ENCODE measurements around the gene TRIM14. TPM values are rescaled to one million over a fixed set of nuclear protein-coding genes. Genes with fewer than 3 reads are reported as not detected.

The TRIM14 gene
- total RNA-seq, 1 donor from 2014 or later = 1.8 TPM

DNA sequence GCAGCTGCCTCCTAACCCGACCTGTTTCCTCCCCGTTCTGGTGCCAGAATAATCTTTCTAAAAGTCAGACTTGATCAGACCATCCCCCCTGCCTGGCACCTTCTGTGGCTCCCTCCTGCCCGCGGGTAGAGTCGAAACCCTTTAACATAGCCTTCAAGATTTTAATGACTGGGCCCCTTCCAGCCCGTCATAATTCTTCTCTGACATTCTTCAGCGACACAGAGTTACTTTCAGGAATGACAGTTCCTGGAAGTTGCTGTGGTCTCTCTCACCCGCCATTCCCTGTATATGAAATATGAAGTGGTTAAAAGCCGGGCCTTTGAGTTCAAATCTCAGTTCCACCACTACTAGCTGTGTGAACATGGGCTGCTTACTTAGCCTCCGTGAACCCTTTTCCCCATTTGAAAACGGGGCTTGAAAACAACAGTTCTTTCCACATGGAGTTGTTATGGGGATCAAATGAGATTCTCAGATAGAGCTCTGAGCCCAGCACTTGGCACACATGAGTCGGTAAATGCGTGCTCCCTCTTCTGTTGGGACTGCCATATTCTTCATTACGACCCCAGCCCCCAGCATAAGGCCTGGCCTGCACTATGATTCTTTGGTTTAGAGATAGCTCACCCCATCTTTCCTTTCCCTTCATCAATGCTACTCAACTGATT lies 61.8 kb downstream of the TRIM14 start:
- TF ChIP-seq, protein P1, sequence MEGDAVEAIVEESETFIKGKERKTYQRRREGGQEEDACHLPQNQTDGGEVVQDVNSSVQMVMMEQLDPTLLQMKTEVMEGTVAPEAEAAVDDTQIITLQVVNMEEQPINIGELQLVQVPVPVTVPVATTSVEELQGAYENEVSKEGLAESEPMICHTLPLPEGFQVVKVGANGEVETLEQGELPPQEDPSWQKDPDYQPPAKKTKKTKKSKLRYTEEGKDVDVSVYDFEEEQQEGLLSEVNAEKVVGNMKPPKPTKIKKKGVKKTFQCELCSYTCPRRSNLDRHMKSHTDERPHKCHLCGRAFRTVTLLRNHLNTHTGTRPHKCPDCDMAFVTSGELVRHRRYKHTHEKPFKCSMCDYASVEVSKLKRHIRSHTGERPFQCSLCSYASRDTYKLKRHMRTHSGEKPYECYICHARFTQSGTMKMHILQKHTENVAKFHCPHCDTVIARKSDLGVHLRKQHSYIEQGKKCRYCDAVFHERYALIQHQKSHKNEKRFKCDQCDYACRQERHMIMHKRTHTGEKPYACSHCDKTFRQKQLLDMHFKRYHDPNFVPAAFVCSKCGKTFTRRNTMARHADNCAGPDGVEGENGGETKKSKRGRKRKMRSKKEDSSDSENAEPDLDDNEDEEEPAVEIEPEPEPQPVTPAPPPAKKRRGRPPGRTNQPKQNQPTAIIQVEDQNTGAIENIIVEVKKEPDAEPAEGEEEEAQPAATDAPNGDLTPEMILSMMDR (IDR thresholded peaks at IDR 0.05; ENCODE audit: insufficient read depth, low read length, severe bottlenecking) = no peak
- H3K4me3 ChIP-seq (ENCODE audit: low read depth, low read length) = peak overlapping the region; percentile 89
- H3K36me3 ChIP-seq (ENCODE audit: control insufficient read depth, insufficient read depth, low read length) = peaks cover 5% of the 10 kb centered on the region
- DNase-seq (ENCODE audit: low read depth) (peak; percentile 24), FAIRE-seq (no peak)
- no peaks in the 10 kb centered on the region for H3K27me3 ChIP-seq (ENCODE audit: control insufficient read depth, insufficient read depth, low read length)

- TF ChIP-seq, protein P1 (IDR thresholded peaks at IDR 0.05; ENCODE audit: insufficient read depth, low read length, severe bottlenecking) = no peak
- Histone ChIP-seq H3K36me3 (ENCODE audit: control insufficient read depth, insufficient read depth, low read length) (peaks cover 5% of the 10 kb centered on the region), H3K4me3 (ENCODE audit: low read depth, low read length) (peak within 1 kb of the TSS; percentile 89), H3K27me3 (ENCODE audit: control insufficient read depth, insufficient read depth, low read length) (no peaks in the 10 kb centered on the region)
- no peak for FAIRE-seq
- peak; percentile 91 for DNase-seq (ENCODE audit: low read depth)
These were observed 62.5 kb downstream of the TRIM14 start, which contains the start of gene NANS for GRCh38 chr9:98056269-98057137. Gene NANS, plus strand, starts transcription at chr9:98056732. Its CDS starts 77 bp downstream, at chr9:98056809.

- DNase-seq (ENCODE audit: low read depth) (no peak), FAIRE-seq (no peak)
- no peaks in the 10 kb centered on the region for H3K27me3 ChIP-seq (ENCODE audit: control insufficient read depth, insufficient read depth, low read length)
- no peak overlapping the region for H3K4me3 ChIP-seq (ENCODE audit: low read depth, low read length)
- TF ChIP-seq, protein P1 (IDR thresholded peaks at IDR 0.05; ENCODE audit: insufficient read depth, low read length, severe bottlenecking) = no peak
- H3K36me3 ChIP-seq (ENCODE audit: control insufficient read depth, insufficient read depth, low read length) = no peaks in the 10 kb centered on the region
These were observed 64.6 kb downstream of the TRIM14 start for GRCh38 chr9:98054376-98054951.

DNA sequence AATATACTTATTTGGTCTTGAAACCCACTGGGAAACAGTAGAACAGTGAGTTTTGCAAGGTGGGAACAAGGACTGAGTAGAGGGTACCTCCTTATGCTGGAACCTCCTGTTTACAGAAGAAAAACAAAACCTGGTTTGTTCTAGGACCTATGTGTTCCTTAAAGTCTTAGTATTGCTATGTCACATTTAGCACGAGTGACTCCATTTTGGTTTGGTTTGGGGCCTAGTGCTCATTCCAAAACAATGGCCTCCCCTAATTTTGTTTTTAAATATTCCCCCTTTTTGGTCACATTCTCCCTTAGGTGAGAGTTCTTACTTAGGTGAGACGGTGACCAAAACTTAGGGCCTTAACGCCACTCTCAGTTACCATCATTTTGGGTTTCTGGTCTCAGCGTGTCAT lies 68.7 kb downstream of the TRIM14 start:
- DNase-seq (ENCODE audit: low read depth) = no peak
- H3K36me3 ChIP-seq (ENCODE audit: control insufficient read depth, insufficient read depth, low read length) = no peaks in the 10 kb centered on the region
- no peak overlapping the region for H3K4me3 ChIP-seq (ENCODE audit: low read depth, low read length)
- H3K27me3 ChIP-seq (ENCODE audit: control insufficient read depth, insufficient read depth, low read length) = no peaks in the 10 kb centered on the region
- no peak for FAIRE-seq
- TF ChIP-seq, protein P1 (IDR thresholded peaks at IDR 0.05; ENCODE audit: insufficient read depth, low read length, severe bottlenecking) = no peak

DNA sequence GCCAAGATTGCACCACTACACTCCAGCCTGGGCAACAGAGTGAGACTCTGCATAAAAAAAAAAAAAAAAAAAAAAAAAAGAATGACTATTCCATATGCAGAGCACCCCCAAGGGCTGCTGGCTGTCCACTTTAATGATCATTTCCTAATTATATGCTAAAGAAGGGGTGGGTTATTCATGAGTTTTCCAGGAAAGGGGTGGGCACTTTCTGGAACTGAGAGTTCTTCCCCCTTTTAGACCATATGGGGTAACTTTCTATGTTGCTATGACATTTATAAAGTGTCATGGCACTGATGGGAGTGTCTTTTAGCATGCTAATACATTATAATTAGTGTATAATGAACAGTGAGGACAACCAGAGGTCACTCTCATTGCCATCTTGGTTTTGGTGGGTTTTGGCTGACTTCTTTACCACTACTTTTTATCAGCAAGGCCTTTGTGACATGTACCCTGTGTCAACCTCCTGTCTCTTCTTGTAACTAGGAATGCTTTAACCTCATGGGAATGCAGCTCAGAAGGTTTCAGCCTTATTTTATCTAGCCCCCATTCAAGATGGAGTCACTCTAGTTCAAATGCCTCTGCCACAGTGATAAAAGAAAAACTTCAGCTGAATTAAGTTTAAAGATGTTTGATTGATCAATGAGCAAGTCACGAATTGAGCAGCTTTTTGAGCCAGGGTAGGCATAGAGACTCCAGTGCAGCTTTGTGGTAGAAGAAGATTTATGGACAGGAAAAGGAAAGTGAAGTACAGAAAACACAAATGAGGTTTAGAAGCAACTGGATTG lies 69.5 kb downstream of the TRIM14 start:
- no peak overlapping the region for H3K4me3 ChIP-seq (ENCODE audit: low read depth, low read length)
- no peaks in the 10 kb centered on the region for H3K36me3 ChIP-seq (ENCODE audit: control insufficient read depth, insufficient read depth, low read length)
- FAIRE-seq = no peak
- DNase-seq (ENCODE audit: low read depth) = no peak
- TF ChIP-seq, protein P1 (IDR thresholded peaks at IDR 0.05; ENCODE audit: insufficient read depth, low read length, severe bottlenecking) = no peak
- no peaks in the 10 kb centered on the region for H3K27me3 ChIP-seq (ENCODE audit: control insufficient read depth, insufficient read depth, low read length)

All from bronchial epithelial cell (primary cell).